Activated CD4-positive, CD25-positive, alpha-beta regulatory T cell treated with anti-CD3 and anti-CD28 coated beads, Interleukin-2, amount 50 U/mL, for 24 hours (primary cell): ENCODE measurements around the gene CPA3.

Experiments
- ATAC-seq, 2 donors: fragments of 150-1000 bp; cut with Tn5 transposase; one replicate each; pipeline ENCODE4 v1.10.0; 2021; ENCODE audit warnings: mild to moderate bottlenecking in 1 of 2, moderate library complexity in 1 of 2

CPA3 gene

GRCh38 chr3:148861277-148861869 is 3.7 kb upstream of the CPA3 start:
- peak; percentile 48 to 56 for ATAC-seq

- no peak for ATAC-seq
Observed at GRCh38 chr3:148863297-148863696, 1.8 kb upstream of the CPA3 start.

GRCh38 chr3:148863814-148864213 is 1.3 kb upstream of the CPA3 start:
- ATAC-seq, result no peak

DNA sequence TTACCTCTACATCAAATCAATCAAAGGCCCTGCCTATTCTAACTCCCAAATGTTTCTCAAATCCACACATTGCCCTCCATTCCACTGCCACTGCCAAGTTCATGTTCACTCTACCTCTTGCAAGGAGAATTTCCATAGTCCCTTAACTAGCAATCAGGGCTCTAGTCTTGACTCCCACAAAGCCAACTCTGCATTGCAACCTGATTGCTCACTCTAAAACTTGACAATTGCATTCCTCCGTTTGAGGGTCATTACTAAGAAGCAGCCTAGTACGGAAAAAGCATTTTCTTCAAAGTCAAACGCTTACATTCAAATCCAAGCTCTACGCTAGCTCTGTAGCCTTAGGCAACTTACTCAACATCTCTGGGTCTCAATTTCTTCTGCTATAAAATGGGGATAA is 1.2 kb downstream of the CPA3 start:
- ATAC-seq, result no peak

DNA sequence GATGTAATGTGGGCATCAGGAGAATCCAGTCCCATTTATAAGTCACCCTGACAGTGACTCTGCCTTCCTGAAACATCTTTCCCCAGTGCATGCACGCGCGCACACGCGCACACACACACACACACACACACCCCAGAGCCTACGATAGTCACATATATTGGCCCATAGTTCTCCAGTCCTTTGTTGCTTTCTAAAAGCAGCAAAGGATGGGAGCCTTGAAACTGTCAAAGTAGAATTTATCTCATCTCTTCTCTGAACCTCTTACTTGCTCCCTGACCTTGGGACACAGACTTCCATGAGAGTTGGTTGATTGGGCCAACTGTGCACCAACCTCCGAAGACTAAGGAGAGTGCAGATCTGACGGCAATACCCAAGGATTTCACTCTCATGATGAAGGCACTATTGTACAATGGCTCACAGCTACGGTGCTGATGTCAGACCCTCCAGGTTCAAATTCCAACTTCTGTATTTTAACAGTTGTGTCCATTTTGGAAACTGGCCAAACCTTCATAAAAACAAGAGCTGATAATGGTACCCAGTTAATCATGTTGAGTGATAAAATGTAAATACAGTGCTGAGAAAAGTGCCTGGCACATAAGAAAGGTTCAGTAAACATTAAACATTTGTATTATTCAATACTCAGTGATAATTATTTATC is 8.3 kb downstream of the CPA3 start:
- ATAC-seq, result no peak

DNA sequence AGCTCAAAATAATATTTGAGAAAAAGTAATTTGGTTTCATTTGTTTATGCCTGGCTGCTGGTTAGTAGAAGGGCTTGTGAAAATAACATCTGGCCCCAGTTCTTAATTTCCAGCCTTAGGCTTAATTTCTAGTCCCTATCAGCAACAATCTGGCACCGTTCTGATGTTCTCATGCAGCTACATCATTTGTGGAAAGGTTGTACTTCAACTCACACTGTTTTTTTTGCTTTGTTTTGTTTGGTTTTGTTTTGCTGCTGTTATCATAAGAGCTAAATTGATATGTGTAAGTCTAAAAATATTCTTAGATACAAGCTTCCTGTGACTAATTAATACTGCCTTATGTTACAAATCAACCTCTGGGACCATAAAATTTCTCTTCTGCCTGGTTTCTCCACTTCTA is 8.9 kb downstream of the CPA3 start:
- no peak for ATAC-seq

- ATAC-seq, result no peak
Observed at GRCh38 chr3:148878095-148878494, 13.0 kb downstream of the CPA3 start.

DNA sequence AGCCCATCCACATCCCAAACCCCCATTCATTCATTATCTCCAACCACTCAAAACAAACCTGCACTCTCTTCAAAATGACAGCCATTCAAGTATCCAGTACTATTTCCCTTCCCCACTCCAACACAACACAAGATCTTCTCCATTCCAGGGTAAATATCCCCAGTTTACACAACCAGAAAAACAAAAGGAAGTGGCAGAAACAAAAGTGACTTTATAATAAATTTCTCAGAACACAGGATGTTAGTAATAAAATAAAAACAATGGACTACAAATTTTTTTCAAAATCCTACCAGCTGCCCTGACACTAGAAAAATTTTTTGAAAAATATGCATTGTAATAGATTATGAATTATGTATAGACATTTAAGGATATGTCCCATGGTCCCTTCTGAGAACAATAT is 14.2 kb downstream of the CPA3 start:
- ATAC-seq, result no peak

DNA sequence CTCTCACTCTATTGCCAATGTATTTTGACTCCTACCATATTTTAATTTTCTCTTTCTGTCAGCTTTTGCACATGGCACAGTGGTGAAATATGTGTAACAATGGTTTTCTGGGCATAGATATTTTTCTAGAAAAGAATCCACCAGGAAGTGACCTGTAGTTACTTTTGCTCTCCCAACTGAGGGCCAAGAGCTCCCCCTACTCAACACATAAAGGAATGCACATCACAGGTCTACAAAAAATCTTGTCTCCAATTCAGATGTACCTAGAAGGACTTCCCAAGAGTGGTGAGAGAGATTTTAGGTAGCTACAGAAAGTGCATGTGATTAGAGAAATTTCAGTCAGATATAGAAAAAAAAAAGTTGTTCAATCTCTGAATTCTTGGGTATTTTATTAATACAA is 15.6 kb downstream of the CPA3 start:
- ATAC-seq, result no peak

DNA sequence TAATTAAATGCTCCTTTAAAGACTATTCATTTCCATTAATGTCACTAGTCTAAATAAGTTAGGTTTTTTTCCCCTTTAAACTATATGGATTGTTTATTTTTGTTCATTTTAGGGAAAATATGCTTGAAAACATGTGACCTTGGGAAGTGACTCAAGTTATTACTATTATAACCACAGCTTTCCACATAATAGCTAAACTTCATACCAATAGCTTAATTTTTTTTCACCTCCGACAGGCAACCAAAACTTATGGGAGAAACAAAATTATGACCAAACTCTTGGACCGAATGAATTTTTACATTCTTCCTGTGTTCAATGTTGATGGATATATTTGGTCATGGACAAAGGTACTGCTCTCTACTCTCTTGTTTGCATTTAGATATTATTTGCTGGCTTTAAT is 16.2 kb downstream of the CPA3 start:
- ATAC-seq, result no peak

DNA sequence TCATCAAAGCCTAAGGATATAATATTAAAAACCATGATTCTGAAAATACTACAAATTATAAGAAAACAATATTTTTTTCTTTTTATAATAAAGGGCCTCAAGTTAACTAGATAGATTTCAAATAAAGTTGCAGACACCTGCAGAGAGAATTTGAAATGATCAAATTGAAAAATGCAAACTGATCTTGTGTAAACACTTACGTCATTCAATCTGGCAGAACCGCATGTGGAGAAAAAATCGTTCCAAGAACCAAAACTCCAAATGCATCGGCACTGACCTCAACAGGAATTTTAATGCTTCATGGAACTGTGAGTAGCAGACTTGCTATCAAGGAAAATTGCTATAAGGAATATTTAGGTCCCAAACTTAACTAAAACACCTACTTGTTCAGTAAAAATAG is 17.2 kb downstream of the CPA3 start:
- no peak for ATAC-seq

GRCh38 chr3:148883163-148883562 is 18.1 kb downstream of the CPA3 start:
- no peak for ATAC-seq

DNA sequence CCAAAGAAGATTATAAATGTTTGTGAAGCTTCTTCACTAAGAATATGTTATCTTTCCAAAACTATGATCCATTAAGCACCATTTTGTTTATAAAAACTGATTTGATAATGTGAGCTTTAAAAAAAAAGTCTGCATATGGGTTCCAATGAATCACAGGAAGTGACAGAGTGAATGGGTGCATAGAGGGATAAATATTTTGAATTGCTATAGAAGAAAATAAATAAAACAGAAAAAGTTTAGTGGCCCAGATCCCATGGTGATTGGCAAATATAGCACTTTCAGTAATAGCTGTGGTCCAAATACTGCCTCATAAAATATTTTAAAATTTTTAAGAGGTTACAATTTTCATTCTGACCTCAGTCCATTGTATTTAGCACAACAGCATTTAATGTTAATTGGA is 19.2 kb downstream of the CPA3 start:
- ATAC-seq, result no peak

DNA sequence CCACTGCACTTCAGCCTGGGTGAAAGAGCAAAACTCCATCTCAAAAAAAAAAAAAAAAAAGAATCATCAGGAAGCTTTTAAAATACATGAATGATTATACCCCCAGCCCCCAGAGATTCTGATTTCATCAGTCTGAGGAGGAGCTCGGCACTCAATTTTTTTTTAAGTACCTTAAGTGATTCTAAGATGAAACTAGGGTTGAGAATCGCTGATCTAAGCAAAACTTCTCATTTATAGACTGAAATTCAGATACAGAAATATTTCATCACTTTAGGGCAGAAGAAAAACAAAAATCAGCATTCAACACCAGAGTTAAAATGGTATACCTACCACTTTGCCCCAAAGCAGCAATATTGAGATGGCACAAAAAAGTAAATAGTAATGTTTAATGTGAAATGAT is 24.7 kb downstream of the CPA3 start:
- ATAC-seq, result no peak

- no peak for ATAC-seq
Observed at GRCh38 chr3:148896062-148896461, 31.0 kb downstream of the CPA3 start.

- ATAC-seq, result no peak
Observed at GRCh38 chr3:148901987-148902791, 37.1 kb downstream of the CPA3 start.

DNA sequence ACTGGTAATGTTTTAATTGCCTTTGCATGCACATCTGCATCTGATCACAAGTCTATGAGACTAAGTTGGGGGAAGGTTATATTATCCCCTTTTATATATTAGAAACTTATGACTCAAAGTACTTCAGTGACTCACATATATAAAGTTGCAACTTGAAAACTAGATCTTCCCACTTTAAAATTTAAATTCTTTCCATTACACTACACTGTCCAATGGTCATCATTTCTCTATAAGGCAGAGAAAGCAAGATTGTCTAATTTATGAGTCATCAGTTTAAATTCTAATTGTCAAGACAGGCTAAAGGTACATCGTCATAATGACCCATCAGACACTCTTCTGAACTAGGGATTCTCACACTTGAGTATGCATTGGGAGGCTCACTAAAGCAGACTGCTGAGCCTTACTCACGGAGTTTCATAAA is 37.9 kb downstream of the CPA3 start:
- peak; percentile 24 to 25 for ATAC-seq

- no peak for ATAC-seq
Observed at GRCh38 chr3:148903941-148904340, 38.8 kb downstream of the CPA3 start.

GRCh38 chr3:148906667-148907066 is 41.6 kb downstream of the CPA3 start:
- ATAC-seq, result no peak

DNA sequence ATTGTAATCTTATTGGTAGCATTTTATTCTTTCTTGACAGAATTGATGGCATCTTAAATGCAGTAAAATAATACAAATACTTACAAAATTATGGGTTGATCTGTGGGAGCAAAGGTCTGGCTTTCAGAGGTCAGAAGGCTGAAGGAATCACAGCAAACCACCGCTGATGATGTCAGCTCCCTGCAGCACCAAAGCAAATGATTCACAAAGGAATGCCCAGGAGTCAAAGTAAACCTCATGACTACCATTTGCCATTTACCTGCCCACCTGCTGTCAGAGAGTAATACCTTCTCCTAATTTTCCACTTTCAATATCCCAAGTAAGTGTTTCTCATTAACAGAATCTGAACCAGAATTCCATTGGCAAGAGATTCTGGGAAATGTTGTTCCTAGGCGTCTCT is 46.1 kb downstream of the CPA3 start:
- ATAC-seq, result no peak

GRCh38 chr3:148911592-148911991 is 46.5 kb downstream of the CPA3 start:
- ATAC-seq, result no peak

DNA sequence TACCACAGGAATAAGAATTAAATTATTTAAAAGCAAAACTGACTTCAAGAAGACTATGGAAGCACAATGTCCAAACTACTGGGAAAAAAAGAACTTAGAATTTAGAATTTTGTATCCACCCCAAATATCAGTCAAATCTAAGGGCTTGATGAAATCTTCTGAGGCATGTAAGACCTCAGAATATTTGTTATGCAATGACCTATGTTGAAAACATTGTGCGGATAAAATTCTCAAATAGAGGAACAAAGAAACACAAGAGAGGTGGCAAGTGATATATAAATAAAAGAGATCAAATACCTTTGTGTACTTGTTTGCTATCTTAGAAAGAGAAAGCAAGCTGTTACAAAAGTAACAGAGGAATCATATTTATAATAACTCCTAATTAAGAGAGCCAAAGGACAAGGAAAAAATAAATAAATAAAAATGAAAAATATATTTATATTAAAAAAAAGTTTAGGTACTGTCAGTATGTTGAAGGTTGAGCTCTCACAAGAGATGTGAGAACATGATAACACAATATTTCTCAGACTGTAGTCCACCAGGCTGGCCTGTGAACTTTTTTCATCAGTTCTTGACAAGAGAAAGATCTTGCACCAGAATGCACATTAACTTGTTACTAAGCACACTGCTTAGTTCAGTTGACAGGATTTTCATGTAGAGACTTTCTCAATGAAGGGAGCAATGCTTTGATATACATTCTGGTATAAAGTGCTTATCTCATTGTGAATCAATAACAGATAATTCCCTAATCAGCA is 50.0 kb downstream of the CPA3 start:
- ATAC-seq, result no peak

DNA sequence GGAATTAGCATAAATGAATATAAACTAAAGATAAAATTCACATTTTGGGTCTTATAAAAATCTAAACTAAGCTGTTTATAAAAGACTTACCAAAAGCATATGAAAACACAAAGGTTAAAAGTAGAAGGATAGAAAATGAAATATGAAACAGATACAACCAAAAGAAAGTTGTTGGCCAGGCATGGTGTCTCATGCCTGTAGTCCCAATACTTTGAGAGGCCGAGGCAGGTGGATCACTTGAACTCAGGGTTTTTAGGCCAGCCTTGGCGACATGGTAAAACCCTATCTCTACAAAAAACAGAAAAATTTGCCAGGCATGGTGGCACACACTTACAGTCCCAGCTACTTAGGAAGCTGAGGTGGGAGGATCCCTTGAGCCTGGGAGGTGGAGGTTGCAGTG is 51.0 kb downstream of the CPA3 start:
- no peak for ATAC-seq
